ENCODE measurements around the gene PTPN14. TPM values are rescaled to one million over a fixed set of nuclear protein-coding genes. Genes with fewer than 3 reads are reported as not detected.

PTPN14 gene
- total RNA-seq, 1 experiment from 2014 or later = 45.2 TPM

DNA sequence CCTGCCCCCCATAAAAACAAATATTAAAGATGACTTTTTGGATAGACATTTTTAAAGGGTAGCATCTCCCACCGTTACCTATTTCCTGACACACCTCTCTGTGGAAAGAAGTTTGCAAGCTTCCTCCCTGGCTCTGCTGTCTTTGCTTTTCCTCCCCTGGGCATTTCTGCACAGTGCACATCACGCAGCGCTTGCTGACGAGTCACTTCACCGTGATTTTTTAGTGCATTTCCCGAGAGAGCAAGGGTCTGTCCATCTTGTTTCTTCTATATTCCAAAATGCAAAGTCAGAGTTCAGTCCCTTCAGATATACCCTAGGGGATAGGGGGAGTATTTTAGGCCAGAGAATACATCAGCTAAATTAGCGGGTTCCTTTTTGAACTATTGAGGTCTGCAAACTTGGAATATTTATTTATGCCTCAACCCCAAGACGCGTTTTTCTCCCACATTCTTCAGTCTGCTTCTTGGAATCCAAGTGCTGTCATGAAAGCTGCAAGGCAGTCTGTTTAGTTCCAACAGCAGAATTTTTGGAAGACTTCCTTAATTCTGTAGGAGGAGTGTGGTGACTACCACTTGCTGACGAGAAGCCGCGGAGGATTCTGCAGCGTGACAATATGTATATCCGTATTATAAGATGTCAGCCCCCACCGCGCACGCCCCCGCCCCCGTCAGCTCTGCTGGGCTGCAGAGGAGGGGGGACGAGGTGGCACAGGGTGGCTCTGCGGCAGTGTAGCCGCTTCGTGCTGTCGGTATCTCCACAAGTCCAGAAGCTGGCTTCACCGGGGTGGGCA lies 248.1 kb downstream of the PTPN14 start:
- H3K27me3 ChIP-seq = no peaks in the 10 kb centered on the region
- H3K9me3 ChIP-seq = no peaks in the 10 kb centered on the region
- no peak overlapping the region for H3K4me3 ChIP-seq
- peak; percentile 32 for DNase-seq
- H3K36me3 ChIP-seq = no peaks in the 10 kb centered on the region

DNA sequence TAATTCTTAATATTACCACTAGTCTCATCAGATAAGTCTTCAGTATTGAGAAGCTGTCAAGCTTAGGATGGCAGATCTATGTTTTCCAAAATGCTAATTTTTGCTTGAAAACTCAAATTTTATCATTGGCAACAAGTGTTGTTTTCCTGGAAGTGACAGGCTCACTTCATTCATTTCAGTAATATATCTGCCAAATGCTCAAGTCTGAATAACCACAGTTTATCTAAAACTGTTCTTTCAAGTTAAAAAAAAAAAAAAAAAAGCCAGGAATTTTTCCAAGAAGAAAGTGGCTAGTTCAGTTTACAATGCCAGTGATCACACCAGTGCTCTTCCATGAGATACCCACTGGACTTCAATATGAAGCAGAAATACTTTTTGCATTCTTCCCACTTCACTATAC lies 249.9 kb downstream of the PTPN14 start:
- H3K9me3 ChIP-seq = no peaks in the 10 kb centered on the region
- H3K4me3 ChIP-seq = no peak overlapping the region
- no peak for DNase-seq
- H3K36me3 ChIP-seq = no peaks in the 10 kb centered on the region
- no peaks in the 10 kb centered on the region for H3K27me3 ChIP-seq

DNA sequence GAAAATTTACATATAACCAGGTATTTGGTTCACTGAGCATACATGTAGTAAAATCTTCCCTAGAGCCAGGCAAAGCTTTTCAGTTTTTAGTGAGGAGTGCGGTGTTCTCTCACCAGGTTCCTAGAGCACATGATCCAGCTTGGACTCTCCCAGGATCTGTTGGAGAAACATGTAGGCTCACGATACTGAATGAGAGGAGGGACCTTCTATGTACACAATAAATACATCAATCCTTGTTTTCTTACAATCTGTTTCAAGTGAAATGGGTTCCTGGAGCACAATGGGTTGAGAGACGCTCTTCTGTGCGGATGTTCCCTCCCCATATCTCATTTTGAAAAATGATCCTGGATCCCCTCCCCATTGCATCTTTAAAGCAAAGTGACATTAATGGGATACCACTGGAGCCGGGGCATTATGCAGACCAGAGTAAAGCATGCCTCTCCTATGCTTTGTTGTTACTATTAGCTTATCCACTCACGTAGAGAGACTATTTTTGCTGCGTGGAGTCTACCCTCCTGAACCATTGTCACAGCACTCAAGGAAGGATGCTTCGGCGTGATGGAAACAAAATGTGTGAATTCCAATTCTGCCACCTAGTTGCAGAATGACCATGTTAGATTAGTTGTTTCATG lies 251.1 kb downstream of the PTPN14 start:
- no peak for DNase-seq
- Histone ChIP-seq H3K9me3 (no peaks in the 10 kb centered on the region), H3K27me3 (no peaks in the 10 kb centered on the region), H3K36me3 (no peaks in the 10 kb centered on the region), H3K4me3 (no peak overlapping the region)

Other genes starting within 250 kb of the PTPN14 start
- gene CENPF, start 51.6 kb upstream of the PTPN14 start, total RNA-seq (2014; rRNA removed; shearing (Covaris generic); ENCODE audit: low replicate concordance) = 43.0 and 64.5 TPM in 2 replicates

Measured in MG63 (cell line).